IMR-90 (cell line): ENCODE measurements around the gene EPC1. TPM values are rescaled to one million over a fixed set of nuclear protein-coding genes. Genes with fewer than 3 reads are reported as not detected.

Experiments used
- ATAC-seq: fragments of 200-7000 bp; cut with Tn5 transposase; 2 replicates; pipeline ENCODE4 v1.9.1; 2020; ENCODE audit warnings: low read depth, mild to moderate bottlenecking, moderate library complexity
- BruUV-seq: library from RNA; stranded (reverse); fragments of 400-500 nt; replicated peaks from 2 replicates; lab custom pipeline; 2021; lab: Mats Ljungman, UMichigan
- CTCF ChIA-PET: fragments of 300-600 bp; formaldehyde crosslinking; extraction: SDS; loops from one replicate; lab custom pipeline; 2021; ENCODE audit warnings: antibody characterized with exemption; lab: Yijun Ruan, JAX
- POLR2A ChIA-PET: fragments of 300-600 bp; sonication (Branson Sonifier 250); formaldehyde crosslinking; loops from one replicate; lab custom pipeline; 2022; ENCODE audit warnings: antibody characterized with exemption; ENCODE audit not compliant: unreplicated experiment; lab: Charles Lee
- DNase-seq: peaks from one replicate; pipeline ENCODE4 v3.0.0; 2013
- H2AFZ ChIP-seq: replicated peaks from 2 replicates; pipeline ENCODE3; 2013; ENCODE audit warnings: low read length, mild to moderate bottlenecking; ENCODE audit not compliant: poor library complexity
- H2AK5ac ChIP-seq: 2 replicates; pipeline ENCODE4 v1.6.1; 2013; ENCODE audit warnings: low read depth, low read length, inconsistent platforms
- H2AK9ac ChIP-seq: replicated peaks from 2 replicates; pipeline ENCODE3; 2013; ENCODE audit warnings: mild to moderate bottlenecking, low read depth, low read length, moderate library complexity; ENCODE audit not compliant: poor library complexity
- H2BK120ac ChIP-seq: 2 replicates; pipeline ENCODE4 v1.6.1; 2013; ENCODE audit warnings: low read depth, low read length, inconsistent platforms
- H2BK15ac ChIP-seq: 3 replicates; pipeline ENCODE4 v1.6.1; 2013; ENCODE audit warnings: low read depth, low read length, inconsistent platforms
- H2BK20ac ChIP-seq: 2 replicates; pipeline ENCODE4 v1.6.1; 2013; ENCODE audit warnings: low read depth, mild to moderate bottlenecking, inconsistent platforms, low read length, moderate library complexity
- H2BK5ac ChIP-seq: 2 replicates; pipeline ENCODE4 v1.6.1; 2013; ENCODE audit warnings: mild to moderate bottlenecking, low read depth, low read length, inconsistent platforms; ENCODE audit not compliant: poor library complexity, severe bottlenecking
- H3K14ac ChIP-seq: replicated peaks from 2 replicates; pipeline ENCODE4 v1.6.1; 2013; ENCODE audit warnings: low read depth, low read length, inconsistent platforms
- H3K18ac ChIP-seq: 2 replicates; pipeline ENCODE4 v1.6.1; 2013; ENCODE audit warnings: low read depth, low read length, control low read depth
- H3K23ac ChIP-seq: 2 replicates; pipeline ENCODE4 v1.6.1; 2013; ENCODE audit warnings: low read depth, low read length, inconsistent platforms
- H3K27ac ChIP-seq: 2 replicates; pipeline ENCODE4 v1.5.1; 2013; ENCODE audit warnings: mild to moderate bottlenecking, control low read depth, low read length; ENCODE audit not compliant: insufficient read depth
- H3K27me3 ChIP-seq: 2 replicates; pipeline ENCODE4 v1.6.1; 2013; ENCODE audit warnings: low read length; ENCODE audit not compliant: control insufficient read depth, insufficient read depth
- H3K36me3 ChIP-seq: 2 replicates; pipeline ENCODE4 v1.6.1; 2013; ENCODE audit warnings: low read length, mixed read lengths; ENCODE audit not compliant: control insufficient read depth, insufficient read depth
- H3K4ac ChIP-seq: 2 replicates; pipeline ENCODE4 v1.6.1; 2013; ENCODE audit warnings: low read depth, low read length, inconsistent platforms
- H3K4me1 ChIP-seq: 2 replicates; pipeline ENCODE4 v1.6.1; 2013; ENCODE audit warnings: low read length, mixed read lengths; ENCODE audit not compliant: control insufficient read depth, insufficient read depth
- H3K4me2 ChIP-seq: 2 replicates; pipeline ENCODE4 v1.6.1; 2013; ENCODE audit warnings: low read depth, mild to moderate bottlenecking, control low read depth, low read length, moderate library complexity
- H3K4me3 ChIP-seq: 2 replicates; pipeline ENCODE4 v1.5.1; 2013; ENCODE audit warnings: low read depth, mild to moderate bottlenecking, control low read depth, low read length, moderate library complexity; ENCODE audit not compliant: insufficient read depth
- H3K56ac ChIP-seq: 2 replicates; pipeline ENCODE4 v1.6.1; 2013; ENCODE audit warnings: low read length, inconsistent platforms; ENCODE audit not compliant: insufficient read depth; ENCODE audit errors: extremely low read depth
- H3K79me1 ChIP-seq, 2 experiments: 2 replicates each; pipeline ENCODE4 v1.6.1; 2013; ENCODE audit warnings: low read length in 2 of 2, inconsistent platforms in 1 of 2, low read depth in 1 of 2
- H3K9ac ChIP-seq: 2 replicates; pipeline ENCODE4 v1.6.1; 2013; ENCODE audit warnings: low read depth, low read length, control low read depth
- H3K9me1 ChIP-seq: 2 replicates; pipeline ENCODE4 v1.6.1; 2013; ENCODE audit warnings: low read length, inconsistent platforms; ENCODE audit not compliant: insufficient read depth
- H3K9me3 ChIP-seq: 2 replicates; pipeline ENCODE4 v1.6.1; 2013; ENCODE audit warnings: low read length; ENCODE audit not compliant: control insufficient read depth, insufficient read depth
- H4K20me1 ChIP-seq: 2 replicates; pipeline ENCODE4 v1.6.1; 2013; ENCODE audit warnings: low read length, inconsistent platforms; ENCODE audit not compliant: insufficient read depth
- H4K5ac ChIP-seq: 2 replicates; pipeline ENCODE4 v1.6.1; 2013; ENCODE audit warnings: mild to moderate bottlenecking, low read depth, low read length, control low read depth
- H4K8ac ChIP-seq, 2 experiments: 2 replicates each; pipeline ENCODE4 v1.6.1; 2013; ENCODE audit warnings: low read depth in 2 of 2, low read length in 2 of 2, control low read depth in 1 of 2, inconsistent platforms in 1 of 2
- H4K91ac ChIP-seq: 2 replicates; pipeline ENCODE4 v1.6.1; 2013; ENCODE audit warnings: low read depth, low read length, inconsistent platforms; ENCODE audit not compliant: insufficient read depth
- RAD21 ChIP-seq: IDR thresholded peaks from 2 replicates; pipeline ENCODE4 v1.6.1; 2012; ENCODE audit warnings: low read length, improper control_type of control experiment
- USF2 ChIP-seq: fragments of 150-350 bp; IDR thresholded peaks from 2 replicates; pipeline ENCODE4 v1.6.1; 2017; ENCODE audit warnings: mild to moderate bottlenecking, antibody characterized with exemption, low read length, low read depth
- WGBS, 2 experiments: methylation state at CpG; one replicate each; pipeline versions ENCODE4 v1.1.5 to v1.1.7; 2013; ENCODE audit warnings: missing lambda C conversion rate in 2 of 2; ENCODE audit not compliant: insufficient read length in 1 of 2; ENCODE audit errors: extremely low coverage in 2 of 2; 5-methylcytosine and 5-hydroxymethylcytosine counted together
- dilution Hi-C: fragments of 300-500 bp; cut with HindIII; formaldehyde crosslinking; loops from one replicate; pipeline ENCODE4 v1.14.3; 2018; ENCODE audit warnings: low sequenced_read_pairs; ENCODE audit not compliant: unreplicated experiment
- in situ Hi-C: fragments of 300-500 bp; cut with MboI; formaldehyde crosslinking; loops from 3 replicates; pipeline ENCODE4 v1.14.3; 2019; ENCODE audit warnings: low sequenced_read_pairs, inconsistent platforms, mixed read lengths
- intact Hi-C: fragments of 100-400 bp; cut with micrococcal nuclease; formaldehyde crosslinking; loops from 2 replicates; pipeline ENCODE4 v1.10.0; 2022
- polyA plus RNA-seq, 3 experiments: library from polyadenylated mRNA; depleted of rRNA; stranded (reverse); fragments of >200 nt; gene quantifications; 2 replicates each; pipeline ENCODE4 v1.2.3, GENCODE V29; 2012; ENCODE audit warnings: low replicate concordance in 1 of 3
- total RNA-seq: library from RNA; depleted of rRNA; stranded (reverse); fragments of >200 nt; gene quantifications from 2 replicates; pipeline ENCODE4 v1.2.3, GENCODE V29; 2012

EPC1 gene
- total and polyA plus RNA-seq, 2 of the 4 experiments (the other 2 are of a cell fraction): 21.9 to 23.5 TPM

DNA sequence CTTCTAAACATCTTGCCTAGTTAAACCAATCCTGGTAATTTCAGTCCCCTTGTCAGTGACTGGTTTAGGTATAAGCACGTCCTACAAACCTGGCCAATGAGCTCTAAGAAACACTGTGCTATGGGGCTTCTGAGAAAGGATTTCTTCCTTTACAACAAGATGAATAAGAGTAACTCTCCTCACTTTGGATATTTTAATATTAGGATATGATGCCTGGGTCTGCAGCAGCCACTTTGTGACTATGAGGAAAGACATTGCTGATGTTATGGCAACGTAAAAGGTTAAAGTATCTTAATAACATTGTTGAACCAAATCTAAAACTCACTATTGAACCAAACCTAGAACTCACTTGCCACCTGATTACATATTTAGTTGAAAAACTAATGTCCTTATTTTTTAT lies 26.5 kb upstream of the EPC1 start:
- H3K27me3 ChIP-seq: no peaks in the 10 kb centered on the region
- no CpG with 5 or more reads among the region's 2 CpGs for WGBS, 2 experiments
- no peaks in the 10 kb centered on the region for H3K9me3 ChIP-seq
- peaks cover 12% of the 10 kb centered on the region; the same call in 1 of the 2 replicates for H4K20me1 ChIP-seq
- H2AK5ac ChIP-seq: no peak overlapping the region
- H2BK15ac ChIP-seq: no peak overlapping the region
- peaks cover 12 to 30% of the 10 kb centered on the region in 2 experiments; a peak in 3 of 4 replicates for H3K79me1 ChIP-seq
- no peak overlapping the region for H4K5ac ChIP-seq
- H2AFZ ChIP-seq: no peak overlapping the region
- H3K36me3 ChIP-seq: no peaks in the 10 kb centered on the region
- TF ChIP-seq USF2 (no peak), RAD21 (no peak)
- no peak overlapping the region for H2BK120ac ChIP-seq
- H3K56ac ChIP-seq: no peak overlapping the region
- H3K4me3 ChIP-seq: no peak overlapping the region
- H3K9ac ChIP-seq: no peak overlapping the region
- 0 out of 2 replicates have a peak, but pooled peaks cover 1% of the 10 kb centered on the region for H3K4me1 ChIP-seq
- no peak overlapping the region for H3K27ac ChIP-seq
- ATAC-seq (no peak), DNase-seq (no peak)
- ChIA-PET CTCF (no interaction called here), POLR2A (no interaction called here)
- no peak overlapping the region for H4K8ac ChIP-seq
- intact Hi-C loops: no loop called here
- in situ Hi-C loops: no loop called here
- H3K4ac ChIP-seq: no peak overlapping the region
- no peak overlapping the region for H2BK20ac ChIP-seq
- H3K23ac ChIP-seq: no peak overlapping the region; the same call in 1 of the 2 replicates
- no TSS peak for BruUV-seq
- H2BK5ac ChIP-seq: no peak overlapping the region
- H2AK9ac ChIP-seq: no peak overlapping the region
- H3K18ac ChIP-seq: no peak overlapping the region
- H3K14ac ChIP-seq: no peak overlapping the region
- no peak overlapping the region for H4K91ac ChIP-seq
- dilution Hi-C loops: no loop called here
- no peak overlapping the region; the same call in 1 of the 2 replicates for H3K4me2 ChIP-seq
- no peaks in the 10 kb centered on the region for H3K9me1 ChIP-seq
